HL-60 (cell line): ENCODE data around the gene CIB2.

Experiments used
- DNase-seq, 2 experiments: peaks; one replicate each; pipeline ENCODE4 v3.0.0-alpha.2; 2010 to 2020; ENCODE audit warnings: low read depth in 1 of 2, low spot score in 1 of 2
- H3K27ac ChIP-seq: fragments of 250-450 bp; sonication (Bioruptor Pico); replicated peaks from 2 replicates; pipeline ENCODE4 v1.5.1; 2020; ENCODE audit warnings: mild to moderate bottlenecking, moderate library complexity
- H3K27me3 ChIP-seq: fragments of 250-450 bp; sonication (Bioruptor Pico); 2 replicates; pipeline ENCODE4 v1.5.1; 2021; ENCODE audit warnings: mild to moderate bottlenecking, moderate library complexity; ENCODE audit not compliant: insufficient read depth, poor library complexity, severe bottlenecking
- H3K4me3 ChIP-seq: replicated peaks from 2 replicates; pipeline ENCODE4 v1.5.1; 2011; ENCODE audit warnings: mild to moderate bottlenecking, control low read depth, low read length; ENCODE audit not compliant: insufficient read depth
- GABPA ChIP-seq: IDR thresholded peaks from 2 replicates; pipeline ENCODE4 v1.6.1; 2012; ENCODE audit warnings: low read depth
- POLR2AphosphoS5 ChIP-seq: IDR thresholded peaks from 2 replicates; pipeline ENCODE4 v1.6.1; 2012; ENCODE audit warnings: low read depth
- SPI1 ChIP-seq: IDR thresholded peaks from 2 replicates; pipeline ENCODE4 v1.6.1; 2012; ENCODE audit warnings: low read depth, mild to moderate bottlenecking, borderline replicate concordance
- TF ChIP-seq, protein P1 (sequence below): IDR thresholded peaks from 2 replicates; pipeline ENCODE4 v1.6.1; 2012; ENCODE audit warnings: low read depth; ENCODE audit not compliant: insufficient replicate concordance
- TF ChIP-seq, protein P2 (sequence below): IDR thresholded peaks from one replicate; pipeline ENCODE4 v1.5.1; 2011; ENCODE audit warnings: low read length, control low read depth, inconsistent platforms; ENCODE audit not compliant: insufficient read depth

Gene CIB2

DNA sequence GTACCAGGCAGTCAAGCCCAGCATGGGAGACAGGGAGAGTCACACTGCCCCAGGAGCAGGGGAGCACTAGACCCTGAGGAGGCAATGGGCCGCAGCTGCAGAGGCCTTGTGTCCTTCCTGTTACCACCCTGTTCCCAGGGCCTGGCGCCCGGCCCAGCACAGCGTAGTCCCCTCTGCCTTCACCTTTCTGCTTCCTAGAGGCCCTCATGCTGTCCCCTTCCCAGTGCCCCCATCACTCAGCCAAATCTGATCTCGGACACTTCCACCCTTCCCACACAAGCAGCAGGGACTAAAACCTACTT lies 46.8 kb downstream of the CIB2 start:
- TF ChIP-seq, protein P1, sequence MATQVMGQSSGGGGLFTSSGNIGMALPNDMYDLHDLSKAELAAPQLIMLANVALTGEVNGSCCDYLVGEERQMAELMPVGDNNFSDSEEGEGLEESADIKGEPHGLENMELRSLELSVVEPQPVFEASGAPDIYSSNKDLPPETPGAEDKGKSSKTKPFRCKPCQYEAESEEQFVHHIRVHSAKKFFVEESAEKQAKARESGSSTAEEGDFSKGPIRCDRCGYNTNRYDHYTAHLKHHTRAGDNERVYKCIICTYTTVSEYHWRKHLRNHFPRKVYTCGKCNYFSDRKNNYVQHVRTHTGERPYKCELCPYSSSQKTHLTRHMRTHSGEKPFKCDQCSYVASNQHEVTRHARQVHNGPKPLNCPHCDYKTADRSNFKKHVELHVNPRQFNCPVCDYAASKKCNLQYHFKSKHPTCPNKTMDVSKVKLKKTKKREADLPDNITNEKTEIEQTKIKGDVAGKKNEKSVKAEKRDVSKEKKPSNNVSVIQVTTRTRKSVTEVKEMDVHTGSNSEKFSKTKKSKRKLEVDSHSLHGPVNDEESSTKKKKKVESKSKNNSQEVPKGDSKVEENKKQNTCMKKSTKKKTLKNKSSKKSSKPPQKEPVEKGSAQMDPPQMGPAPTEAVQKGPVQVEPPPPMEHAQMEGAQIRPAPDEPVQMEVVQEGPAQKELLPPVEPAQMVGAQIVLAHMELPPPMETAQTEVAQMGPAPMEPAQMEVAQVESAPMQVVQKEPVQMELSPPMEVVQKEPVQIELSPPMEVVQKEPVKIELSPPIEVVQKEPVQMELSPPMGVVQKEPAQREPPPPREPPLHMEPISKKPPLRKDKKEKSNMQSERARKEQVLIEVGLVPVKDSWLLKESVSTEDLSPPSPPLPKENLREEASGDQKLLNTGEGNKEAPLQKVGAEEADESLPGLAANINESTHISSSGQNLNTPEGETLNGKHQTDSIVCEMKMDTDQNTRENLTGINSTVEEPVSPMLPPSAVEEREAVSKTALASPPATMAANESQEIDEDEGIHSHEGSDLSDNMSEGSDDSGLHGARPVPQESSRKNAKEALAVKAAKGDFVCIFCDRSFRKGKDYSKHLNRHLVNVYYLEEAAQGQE, result no peak
- TF ChIP-seq SPI1 (no peak), GABPA (no peak), POLR2AphosphoS5 (no peak)
- TF ChIP-seq, protein P2, sequence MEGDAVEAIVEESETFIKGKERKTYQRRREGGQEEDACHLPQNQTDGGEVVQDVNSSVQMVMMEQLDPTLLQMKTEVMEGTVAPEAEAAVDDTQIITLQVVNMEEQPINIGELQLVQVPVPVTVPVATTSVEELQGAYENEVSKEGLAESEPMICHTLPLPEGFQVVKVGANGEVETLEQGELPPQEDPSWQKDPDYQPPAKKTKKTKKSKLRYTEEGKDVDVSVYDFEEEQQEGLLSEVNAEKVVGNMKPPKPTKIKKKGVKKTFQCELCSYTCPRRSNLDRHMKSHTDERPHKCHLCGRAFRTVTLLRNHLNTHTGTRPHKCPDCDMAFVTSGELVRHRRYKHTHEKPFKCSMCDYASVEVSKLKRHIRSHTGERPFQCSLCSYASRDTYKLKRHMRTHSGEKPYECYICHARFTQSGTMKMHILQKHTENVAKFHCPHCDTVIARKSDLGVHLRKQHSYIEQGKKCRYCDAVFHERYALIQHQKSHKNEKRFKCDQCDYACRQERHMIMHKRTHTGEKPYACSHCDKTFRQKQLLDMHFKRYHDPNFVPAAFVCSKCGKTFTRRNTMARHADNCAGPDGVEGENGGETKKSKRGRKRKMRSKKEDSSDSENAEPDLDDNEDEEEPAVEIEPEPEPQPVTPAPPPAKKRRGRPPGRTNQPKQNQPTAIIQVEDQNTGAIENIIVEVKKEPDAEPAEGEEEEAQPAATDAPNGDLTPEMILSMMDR, result no peak
- no peak for DNase-seq
- Histone ChIP-seq H3K4me3 (no peak overlapping the region), H3K27me3 (no peaks in the 10 kb centered on the region), H3K27ac (no peak overlapping the region)

DNA sequence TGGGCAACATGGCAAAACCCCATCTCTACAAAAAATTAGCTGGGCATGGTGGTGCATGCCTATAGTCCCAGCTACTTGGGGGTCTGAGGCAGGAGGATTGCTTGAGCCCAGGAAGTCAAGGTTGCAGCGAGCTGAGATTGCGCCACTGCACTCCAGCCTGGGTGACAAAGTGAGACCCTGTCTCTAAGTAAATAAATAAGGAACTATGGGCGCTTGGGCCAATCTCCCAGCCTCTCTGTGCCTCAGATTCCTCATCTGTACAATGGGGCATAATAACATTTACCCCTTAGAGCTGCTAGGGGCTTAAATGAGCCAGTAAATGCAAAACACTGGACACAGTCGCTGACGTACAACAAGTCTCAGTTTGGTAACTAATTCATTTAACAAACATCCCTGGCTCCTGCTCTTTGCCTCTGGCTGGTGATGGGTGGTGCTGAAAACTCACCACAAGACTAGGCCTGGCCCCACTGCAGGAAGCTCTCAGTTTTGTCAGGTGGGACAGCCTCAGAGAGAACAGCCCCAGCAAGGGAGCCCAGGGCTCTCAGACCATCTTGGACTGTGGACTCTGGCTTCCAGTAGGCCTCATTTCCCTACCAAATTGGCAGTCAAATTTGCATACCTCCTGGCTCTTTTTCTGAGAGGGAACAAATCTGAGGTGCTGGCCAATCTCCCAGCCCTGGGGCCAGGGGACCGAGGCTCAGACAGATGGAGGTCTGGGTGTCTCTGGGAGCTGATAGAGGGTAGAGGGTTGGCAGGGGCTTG lies 47.4 kb downstream of the CIB2 start:
- DNase-seq, result peak in 1 of 2 experiments; percentile 26
- no peak overlapping the region for H3K27ac ChIP-seq
- H3K27me3 ChIP-seq, result no peaks in the 10 kb centered on the region
- TF ChIP-seq, protein P1, result no peak
- TF ChIP-seq GABPA, result no peak
- TF ChIP-seq SPI1, result no peak
- no peak overlapping the region for H3K4me3 ChIP-seq

DNA sequence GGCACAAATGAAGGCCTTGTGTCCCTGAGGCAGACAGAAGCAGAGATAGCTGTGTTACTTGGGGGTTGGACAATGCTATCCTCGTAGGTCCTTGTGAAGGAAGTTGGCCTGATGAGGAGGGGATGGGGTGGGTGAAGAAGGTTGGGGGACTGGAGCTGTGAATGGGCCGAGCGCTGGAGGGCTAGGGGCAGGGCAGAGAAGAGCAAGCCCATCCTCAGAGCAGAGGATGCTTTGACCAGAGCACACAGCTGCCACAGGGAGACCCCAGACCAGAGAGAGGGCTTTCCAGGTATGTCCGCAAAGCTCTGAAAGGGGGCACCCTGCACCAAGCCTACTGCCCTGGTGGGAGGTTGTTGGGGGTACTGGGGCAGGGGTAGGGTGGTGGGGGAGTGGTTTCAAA lies 48.1 kb downstream of the CIB2 start:
- TF ChIP-seq, protein P2, result no peak
- TF ChIP-seq, protein P1, result no peak
- no peak for TF ChIP-seq SPI1
- no peak for TF ChIP-seq GABPA
- no peak for TF ChIP-seq POLR2AphosphoS5
- no peak for DNase-seq
- Histone ChIP-seq H3K27me3 (no peaks in the 10 kb centered on the region), H3K4me3 (no peak overlapping the region), H3K27ac (no peak overlapping the region)
